ENCODE results near the gene GASK1A.
A peak's percentile ranks its signal among the peaks of the same experiment; 100 is the strongest.

The GASK1A gene

GRCh38 chr3:42996021-42996420 lies 16.9 kb downstream of the GASK1A start:
- no peak overlapping the region for H3K27ac ChIP-seq
- no peak for TF ChIP-seq ZFX (IDR thresholded peaks at IDR 0.05)

- no peak overlapping the region for H3K27ac ChIP-seq
- TF ChIP-seq, protein P1, sequence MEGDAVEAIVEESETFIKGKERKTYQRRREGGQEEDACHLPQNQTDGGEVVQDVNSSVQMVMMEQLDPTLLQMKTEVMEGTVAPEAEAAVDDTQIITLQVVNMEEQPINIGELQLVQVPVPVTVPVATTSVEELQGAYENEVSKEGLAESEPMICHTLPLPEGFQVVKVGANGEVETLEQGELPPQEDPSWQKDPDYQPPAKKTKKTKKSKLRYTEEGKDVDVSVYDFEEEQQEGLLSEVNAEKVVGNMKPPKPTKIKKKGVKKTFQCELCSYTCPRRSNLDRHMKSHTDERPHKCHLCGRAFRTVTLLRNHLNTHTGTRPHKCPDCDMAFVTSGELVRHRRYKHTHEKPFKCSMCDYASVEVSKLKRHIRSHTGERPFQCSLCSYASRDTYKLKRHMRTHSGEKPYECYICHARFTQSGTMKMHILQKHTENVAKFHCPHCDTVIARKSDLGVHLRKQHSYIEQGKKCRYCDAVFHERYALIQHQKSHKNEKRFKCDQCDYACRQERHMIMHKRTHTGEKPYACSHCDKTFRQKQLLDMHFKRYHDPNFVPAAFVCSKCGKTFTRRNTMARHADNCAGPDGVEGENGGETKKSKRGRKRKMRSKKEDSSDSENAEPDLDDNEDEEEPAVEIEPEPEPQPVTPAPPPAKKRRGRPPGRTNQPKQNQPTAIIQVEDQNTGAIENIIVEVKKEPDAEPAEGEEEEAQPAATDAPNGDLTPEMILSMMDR (conservative IDR thresholded peaks at IDR 0.05), result no peak
- no peak for TF ChIP-seq ZFX (IDR thresholded peaks at IDR 0.05)
Observed at GRCh38 chr3:42996633-42997075, 17.5 kb downstream of the GASK1A start.

DNA sequence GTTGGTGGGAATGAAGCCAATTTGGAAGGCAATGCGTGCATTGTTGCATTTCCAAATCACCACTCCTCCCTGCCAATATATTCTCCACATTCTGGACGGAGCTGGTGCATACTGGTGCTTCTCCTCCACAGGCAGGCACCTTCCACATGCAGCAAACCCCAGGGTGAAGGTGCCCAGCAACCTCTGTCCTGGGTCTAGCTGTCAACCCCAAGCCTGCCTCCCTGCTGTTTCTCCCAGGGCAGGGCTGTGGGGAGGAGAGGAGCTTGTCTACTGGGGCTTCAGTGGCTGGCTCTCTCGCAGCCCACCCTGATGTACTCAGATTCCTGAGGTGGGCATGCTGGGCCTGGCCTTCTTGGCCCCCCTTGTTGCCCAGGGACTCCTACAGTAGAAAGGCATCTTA lies 20.1 kb downstream of the GASK1A start:
- TF ChIP-seq ZFX (IDR thresholded peaks at IDR 0.05), result no peak
- TF ChIP-seq, protein P1 (conservative IDR thresholded peaks at IDR 0.05), result no peak
- H3K27ac ChIP-seq, result no peak overlapping the region

DNA sequence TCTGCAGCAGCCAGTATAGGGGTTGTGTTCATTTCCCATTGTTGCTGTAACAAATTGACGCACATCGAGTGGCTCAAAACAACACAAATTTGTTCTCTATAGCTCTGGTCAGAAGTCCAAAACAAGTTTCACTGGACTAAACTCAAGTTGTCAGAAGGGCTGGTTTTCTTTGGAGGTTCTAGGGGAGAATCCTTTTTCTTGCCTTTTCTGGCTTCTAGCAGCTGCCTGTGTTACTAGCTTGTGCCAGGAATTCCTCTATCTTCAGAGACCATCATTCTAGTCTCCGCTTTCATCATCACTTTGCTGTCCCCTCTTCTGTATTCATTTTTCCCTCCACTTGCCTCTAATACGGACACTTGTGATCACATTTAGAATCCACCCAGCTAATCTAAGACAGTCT lies 20.5 kb downstream of the GASK1A start:
- no peak overlapping the region for H3K27ac ChIP-seq
- no peak for TF ChIP-seq ZFX (IDR thresholded peaks at IDR 0.05)
- TF ChIP-seq, protein P1 (conservative IDR thresholded peaks at IDR 0.05), result no peak

- H3K27ac ChIP-seq, result no peak overlapping the region
- no peak for TF ChIP-seq ZFX (IDR thresholded peaks at IDR 0.05)
- TF ChIP-seq, protein P1 (conservative IDR thresholded peaks at IDR 0.05), result no peak
Observed at GRCh38 chr3:43000387-43000786, 21.3 kb downstream of the GASK1A start.

DNA sequence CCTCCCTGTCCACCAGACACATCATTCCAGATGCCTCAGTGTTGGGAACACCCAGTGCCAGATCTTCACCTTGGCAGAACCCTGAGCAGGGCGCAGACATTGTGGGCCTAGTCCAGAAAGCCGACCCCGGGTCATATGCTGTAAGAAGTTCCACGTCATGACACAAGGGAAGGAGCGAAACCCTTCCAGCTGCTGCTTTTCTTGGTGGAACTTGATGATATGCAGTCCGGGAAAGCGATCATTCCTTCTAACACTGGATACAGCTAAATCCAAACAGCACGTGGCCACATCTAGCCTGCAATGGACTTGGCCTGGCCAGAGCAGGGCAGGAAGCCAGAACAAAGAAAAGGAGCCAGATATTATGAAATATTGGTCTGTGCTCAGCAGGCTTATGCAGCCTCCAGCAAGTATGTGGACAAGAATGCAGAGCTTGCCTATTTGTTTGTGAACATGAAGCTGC lies 22.0 kb downstream of the GASK1A start:
- H3K27ac ChIP-seq, result peak overlapping the region; percentile 27
- TF ChIP-seq, protein P1 (conservative IDR thresholded peaks at IDR 0.05), result no peak
- TF ChIP-seq ZFX (IDR thresholded peaks at IDR 0.05), result peak; percentile 10; the same call in 1 of the 2 replicates

GRCh38 chr3:43001556-43002121 lies 22.5 kb downstream of the GASK1A start:
- H3K27ac ChIP-seq, result no peak overlapping the region
- TF ChIP-seq, protein P1 (conservative IDR thresholded peaks at IDR 0.05), result no peak
- no peak for TF ChIP-seq ZFX (IDR thresholded peaks at IDR 0.05)

GRCh38 chr3:43004282-43004681 lies 25.2 kb downstream of the GASK1A start:
- H3K27ac ChIP-seq, result no peak overlapping the region
- no peak for TF ChIP-seq ZFX (IDR thresholded peaks at IDR 0.05)
- TF ChIP-seq, protein P1 (conservative IDR thresholded peaks at IDR 0.05), result no peak
